ENCODE measurements around the gene TRDN.

- TF ChIP-seq CTCF (IDR thresholded peaks at IDR 0.05) (no peak), POLR2AphosphoS5 (IDR thresholded peaks at IDR 0.05) (no peak)
Observed at GRCh38 chr6:123189816-123190215, 446.9 kb downstream of the TRDN start.
